ENCODE results near the gene CYB561D1.

The CYB561D1 gene

DNA sequence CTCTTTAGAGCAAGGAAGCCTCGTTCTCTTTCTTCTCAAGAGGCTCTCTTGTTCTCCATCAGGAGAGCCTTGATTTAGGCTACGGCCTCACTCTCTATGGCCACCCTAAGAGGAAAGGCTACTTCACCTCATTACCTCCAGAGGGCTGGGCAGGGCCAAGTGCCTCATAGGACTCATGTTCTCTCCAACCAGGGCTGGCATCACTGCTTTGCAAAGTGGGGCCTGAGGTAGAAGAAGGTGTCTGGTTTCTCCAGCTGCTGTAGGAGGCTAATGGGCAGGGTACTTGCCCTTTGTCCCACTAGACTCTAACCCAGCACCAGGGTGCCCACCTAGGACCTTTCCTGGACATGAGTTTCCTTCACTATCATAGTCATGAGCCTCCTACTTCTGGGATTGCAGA is 12.2 kb upstream of the CYB561D1 start:
- DNase-seq (ENCODE audit: low read depth in 2 of 2), result no peak

DNA sequence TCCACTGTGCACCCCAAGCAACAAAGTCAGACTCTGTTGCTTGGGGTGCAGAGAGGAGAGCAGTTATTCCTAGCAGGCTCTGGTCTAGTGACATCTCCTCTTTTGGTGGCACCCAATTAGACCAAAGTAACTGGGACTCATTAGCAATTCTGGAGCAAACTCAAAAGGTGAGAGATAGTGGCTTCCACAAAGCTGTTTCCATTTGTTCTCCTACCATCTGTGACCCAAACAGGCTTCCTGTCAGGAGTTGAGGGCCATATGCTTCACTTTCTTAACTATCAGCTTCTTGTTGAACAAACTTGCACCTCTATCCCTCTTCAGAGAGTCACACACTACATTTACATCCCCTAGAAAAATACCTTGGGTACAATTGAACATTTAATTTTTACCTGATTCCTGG is 11.7 kb upstream of the CYB561D1 start:
- no peak for DNase-seq (ENCODE audit: low read depth in 2 of 2)

DNA sequence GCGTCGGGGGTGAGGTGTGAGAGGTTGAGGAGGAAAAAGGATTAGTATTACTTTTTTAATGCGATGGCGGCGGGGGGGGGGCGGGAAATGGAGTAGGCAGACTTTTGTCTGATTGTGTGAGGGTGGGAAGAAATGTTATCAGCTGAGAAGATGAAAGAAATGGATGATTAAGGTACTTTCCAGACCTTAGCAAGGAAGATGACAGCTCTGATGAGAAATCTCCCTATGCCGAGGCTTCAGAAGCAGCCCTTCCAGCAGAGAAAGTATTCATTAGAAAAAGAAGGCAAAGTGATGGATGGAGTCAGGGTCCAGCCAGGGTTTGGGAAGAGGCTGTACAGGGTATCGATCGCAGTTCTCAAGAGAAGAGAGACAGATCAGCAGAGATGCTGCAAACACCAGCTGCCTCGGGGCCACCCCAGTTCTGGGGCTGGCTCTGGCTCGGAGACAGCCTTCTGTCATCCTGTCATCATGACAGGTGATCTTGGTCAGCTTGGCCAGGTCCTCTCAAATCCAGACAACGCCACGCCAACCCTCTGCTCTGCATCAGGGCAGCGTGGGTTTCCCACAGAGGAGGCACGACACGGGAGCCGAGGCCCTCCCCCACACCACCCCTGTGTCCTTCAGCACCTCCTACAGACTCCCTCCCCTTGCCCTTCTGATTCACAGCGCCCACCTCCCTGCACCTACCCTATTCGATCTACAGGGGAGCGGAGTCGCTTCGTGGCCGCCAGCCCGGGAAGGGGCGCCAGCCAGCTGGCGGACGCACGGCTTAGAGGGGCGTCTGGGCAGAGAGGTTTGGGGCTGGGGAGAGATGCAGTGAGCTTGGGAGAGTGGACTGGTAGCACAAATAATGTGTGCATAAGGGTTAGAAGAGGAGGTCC is 10.9 kb upstream of the CYB561D1 start:
- peak in 1 of 2 donors; percentile 25 for DNase-seq (ENCODE audit: low read depth in 2 of 2)

DNA sequence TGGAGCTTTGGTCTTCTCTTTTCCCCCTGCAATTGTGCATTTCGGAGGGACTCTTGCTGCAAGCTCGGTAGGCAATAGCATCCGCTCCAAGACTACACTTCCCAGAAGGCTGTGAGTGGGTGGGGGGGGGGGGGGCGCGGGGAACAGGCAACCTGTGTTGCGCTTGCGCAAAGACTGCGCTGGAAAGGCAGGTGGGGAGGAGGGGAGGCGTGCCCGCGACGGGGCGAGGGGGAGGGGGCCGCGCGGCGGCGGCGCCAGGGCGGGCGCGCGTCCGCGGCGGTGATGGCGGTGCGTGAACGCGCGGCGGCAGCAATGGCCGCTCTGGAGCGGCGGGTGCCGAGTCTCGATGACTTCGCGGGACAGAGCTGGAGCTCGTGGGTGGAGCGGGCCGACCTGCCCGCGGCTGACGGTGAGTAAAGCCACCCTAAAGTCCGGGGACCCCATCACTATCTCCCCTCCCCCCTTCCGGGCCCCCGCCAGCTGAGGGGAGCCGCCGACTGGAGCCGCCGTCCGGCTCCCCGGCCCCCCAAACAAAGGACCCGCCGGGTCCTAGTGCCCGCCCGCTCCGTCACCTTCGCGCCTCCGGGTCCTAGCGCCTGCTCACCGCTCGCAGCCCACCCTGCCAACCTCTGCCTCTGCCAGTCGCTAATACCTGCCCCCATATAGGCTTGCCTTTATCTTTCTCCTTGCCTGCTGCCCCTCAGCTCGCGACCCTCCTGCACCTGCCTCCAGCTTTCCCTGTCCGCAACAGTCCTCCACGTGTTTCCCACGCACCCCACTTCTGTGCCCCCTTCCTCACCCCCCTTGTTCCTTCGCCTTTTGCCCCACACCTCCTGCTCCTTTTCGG is 10.0 kb upstream of the CYB561D1 start, which contains the start of gene ATXN7L2:
TSS of gene ATXN7L2 (plus strand) at position 234 of the 847 bp plus-strand sequence. CDS start at position 283, 49 bp downstream.
- peak; percentile 78 to 83 for DNase-seq (ENCODE audit: low read depth in 2 of 2)

DNA sequence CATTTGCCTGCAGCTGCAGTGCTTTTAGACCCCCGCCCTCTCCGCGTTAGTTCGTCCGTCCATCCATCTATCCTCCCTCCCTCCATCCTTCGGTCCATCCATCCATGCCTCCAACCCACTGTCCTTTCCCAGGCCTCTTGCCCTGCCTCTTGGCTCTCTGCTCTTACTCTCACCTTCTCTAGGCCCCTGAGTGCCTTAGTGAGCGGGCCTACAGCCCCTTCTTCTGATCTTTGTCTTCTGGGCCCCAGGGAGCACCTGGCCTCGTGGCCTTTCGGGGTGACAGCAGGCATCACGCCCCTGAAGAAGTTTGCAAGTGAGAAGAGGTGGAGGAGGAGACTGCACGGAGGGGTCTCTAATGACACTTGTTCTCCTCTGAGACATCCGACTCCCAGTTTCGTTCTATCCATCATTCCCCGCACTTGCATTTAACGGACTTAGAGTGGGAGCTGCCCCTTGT is 9.3 kb upstream of the CYB561D1 start:
- DNase-seq (ENCODE audit: low read depth in 2 of 2), result no peak

DNA sequence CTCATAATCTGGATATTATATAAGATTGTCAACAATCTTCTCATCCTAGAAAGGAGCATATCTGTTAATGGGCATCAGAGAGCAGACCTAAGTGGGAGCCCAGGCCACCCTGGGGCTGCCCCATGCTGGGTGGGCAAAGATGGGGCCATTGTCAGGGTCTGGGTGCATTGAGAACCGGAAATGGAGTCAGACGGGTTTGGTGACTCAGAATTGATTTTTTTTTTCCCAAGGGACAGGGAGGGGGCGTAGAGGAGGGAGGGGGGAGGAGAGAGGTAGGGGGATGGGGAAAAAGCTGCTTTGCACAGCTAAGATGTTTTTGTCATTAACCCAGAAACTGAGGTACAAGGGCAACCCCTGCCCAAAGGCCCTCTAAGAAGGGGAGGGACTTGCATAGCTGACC is 8.9 kb upstream of the CYB561D1 start:
- DNase-seq (ENCODE audit: low read depth in 2 of 2), result no peak

DNA sequence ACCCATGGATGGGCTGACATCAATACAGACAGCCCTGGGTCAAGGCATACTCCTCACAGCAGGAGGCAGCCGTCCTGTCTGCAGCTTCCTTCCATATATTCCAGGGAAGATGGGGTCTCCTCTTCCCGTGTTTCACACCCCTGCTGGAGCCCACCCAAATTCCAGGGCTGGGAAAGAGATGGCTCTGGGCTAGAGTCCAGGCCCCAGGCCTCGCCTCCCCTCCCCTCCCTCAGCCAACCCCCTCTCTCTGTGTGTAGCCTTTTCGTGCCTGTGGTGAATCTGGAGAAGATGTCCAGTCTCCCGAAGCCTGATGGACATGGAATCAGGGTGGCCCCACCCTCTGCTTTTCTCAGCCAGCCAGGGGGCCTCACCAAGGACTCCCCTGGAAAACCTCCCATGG is 6.6 kb upstream of the CYB561D1 start:
- DNase-seq (ENCODE audit: low read depth in 2 of 2), result no peak

DNA sequence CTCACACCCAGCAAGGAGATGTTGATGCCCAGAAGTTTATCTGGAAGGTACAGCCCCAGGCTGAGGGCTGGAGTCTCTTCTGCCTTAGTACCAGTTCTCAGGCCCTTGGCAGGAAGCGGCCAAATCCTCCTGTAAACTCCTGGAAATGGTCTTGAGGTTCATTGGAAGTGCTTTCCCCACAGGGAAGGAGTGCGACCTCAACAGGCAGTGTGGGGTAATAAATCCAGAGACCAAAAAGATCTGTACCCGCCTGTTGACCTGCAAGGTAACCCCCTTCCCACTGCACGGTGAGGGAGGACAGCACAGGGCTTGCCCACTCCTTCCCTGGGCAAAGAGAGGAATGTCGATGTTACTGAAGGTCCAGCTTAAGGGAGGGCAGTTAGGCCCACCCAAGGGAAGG is 5.7 kb upstream of the CYB561D1 start:
- no peak for DNase-seq (ENCODE audit: low read depth in 2 of 2)

DNA sequence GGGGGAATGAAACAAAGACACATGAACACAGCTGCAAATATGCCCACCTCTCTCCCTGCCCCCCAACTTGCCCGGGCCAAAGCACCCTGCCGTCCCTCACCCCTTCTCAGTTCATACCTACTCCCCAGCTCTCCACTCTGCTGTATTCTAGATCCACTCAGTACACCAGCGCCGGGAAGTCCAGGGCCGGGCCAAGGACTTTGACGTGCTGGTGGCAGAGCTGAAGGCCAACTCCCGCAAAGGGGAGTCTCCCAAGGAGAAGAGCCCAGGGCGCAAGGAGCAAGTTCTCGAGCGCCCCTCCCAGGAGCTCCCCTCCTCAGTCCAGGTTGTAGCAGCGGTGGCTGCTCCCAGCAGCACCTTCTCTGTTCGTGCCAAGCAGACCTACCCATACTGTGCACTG is 5.2 kb upstream of the CYB561D1 start:
- no peak for DNase-seq (ENCODE audit: low read depth in 2 of 2)

DNA sequence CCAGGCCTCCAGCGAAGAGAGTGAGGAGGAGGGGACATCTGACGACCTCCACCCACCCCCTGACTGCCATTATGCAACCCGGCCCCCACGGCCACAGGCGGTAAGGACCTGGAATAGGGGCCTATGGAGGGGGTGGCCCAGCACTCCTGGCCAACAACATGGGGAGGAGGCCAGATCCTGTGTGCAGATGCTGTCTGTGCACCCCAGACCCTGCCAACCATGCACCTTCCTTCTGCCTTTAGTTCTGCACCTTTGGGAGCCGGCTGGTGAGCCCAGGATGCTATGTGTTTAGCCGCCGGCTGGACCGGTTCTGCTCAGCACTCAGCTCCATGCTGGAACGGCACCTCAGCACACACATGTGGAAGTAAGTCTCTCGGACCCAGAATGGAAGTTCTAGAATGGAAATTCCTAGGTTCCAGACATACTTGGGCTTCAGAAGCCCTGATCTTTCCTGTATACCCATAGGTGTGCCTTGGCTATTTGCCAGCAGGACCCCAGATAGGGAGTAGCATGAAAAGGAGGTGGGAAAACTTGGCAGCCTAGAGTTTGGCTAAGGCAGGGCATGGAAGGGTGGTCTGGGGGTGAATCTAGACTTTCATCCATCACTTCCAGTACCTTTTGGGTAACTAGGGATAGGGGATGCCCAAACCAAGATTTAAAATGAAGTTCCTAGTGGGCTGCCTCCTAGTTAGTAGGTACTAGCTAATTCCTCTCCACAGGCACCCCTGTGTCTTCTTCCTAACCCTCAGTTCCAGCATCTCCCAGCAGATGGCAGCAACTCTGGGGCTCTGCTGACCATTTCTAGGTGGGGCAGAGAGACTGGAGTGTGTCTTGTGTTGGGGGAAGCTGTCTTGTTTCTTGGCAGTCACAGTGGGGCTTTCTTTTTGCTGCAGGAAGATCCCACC is 3.6 kb upstream of the CYB561D1 start:
- DNase-seq (ENCODE audit: low read depth in 2 of 2), result peak; percentile 47 to 61

DNA sequence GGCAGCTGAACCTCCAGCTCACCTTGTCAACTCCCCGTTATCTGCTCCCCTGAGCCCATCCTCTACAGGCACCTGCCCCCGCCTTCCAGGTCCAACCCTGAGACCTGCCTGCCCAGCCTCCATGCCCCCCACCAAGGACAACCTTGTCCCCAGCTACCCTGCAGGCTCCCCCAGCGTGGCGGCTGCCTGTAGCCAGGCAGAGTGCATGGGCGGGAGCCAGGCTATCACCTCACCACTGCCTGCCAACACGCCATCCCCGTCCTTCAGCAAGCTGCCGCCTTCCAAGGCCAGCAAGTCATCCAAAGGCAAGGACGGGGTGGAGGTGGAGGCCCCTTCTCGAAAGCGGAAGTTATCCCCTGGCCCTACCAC is 3.0 kb upstream of the CYB561D1 start:
- no peak for DNase-seq (ENCODE audit: low read depth in 2 of 2)

DNA sequence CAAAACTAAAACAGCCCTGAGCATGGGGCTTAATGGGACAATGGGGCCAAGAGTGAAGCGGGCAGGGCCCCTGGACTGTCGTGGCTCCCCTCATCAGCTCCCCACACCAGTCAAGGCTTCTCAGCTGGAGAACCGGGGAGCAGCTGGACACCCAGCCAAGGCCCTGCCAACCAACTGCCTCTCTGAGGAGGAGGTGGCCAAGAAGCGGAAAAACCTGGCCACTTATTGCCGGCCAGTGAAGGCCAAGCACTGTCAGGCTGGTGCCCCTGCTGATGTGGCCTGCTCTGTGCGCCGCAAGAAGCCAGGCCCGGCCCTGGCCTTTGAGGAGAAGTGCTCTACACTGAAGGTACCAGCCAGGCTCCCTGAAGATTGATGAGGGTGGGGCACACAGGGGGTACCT is 2.5 kb upstream of the CYB561D1 start:
- DNase-seq (ENCODE audit: low read depth in 2 of 2), result no peak

DNA sequence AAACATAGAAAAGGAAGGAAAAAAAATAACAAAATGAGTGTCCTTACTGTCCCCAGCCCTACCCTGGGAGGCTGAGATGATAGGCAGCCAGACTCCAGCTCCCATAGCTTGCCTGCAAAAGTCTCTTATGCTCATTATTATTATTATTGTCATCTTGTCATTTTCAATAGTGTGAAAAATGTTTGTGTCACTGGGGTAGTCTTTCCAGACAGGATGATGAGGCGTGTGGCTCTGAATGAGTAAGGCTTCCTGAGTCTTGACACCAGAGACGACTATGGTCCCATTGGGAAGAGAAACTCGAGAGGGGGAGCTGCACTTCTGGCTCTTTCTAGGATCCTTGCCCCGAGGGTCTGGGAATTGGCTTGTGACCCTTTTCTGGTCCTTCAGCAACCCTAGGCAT is 1.1 kb upstream of the CYB561D1 start:
- no peak for DNase-seq (ENCODE audit: low read depth in 2 of 2)

DNA sequence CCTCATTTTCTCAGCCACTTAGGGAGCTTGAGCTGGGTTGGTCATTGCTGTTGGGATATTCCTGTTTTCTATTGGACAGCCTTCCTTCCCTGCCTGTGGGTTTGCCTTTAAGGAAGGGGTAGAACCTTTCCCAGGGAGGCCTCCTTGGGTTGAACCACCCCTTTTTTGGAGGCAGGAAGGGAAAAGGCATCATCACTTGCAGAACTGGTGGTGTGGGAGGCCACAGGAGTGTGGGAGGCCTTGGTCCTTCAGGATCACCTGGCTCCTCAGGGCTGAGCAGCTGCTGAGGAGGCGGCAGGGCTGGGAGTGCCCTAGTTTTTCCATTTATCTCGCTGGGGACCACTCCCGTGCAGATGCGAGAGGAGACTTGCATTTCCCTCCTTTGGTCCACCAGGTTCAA is 667 bp upstream of the CYB561D1 start:
- DNase-seq (ENCODE audit: low read depth in 2 of 2), result no peak

DNA sequence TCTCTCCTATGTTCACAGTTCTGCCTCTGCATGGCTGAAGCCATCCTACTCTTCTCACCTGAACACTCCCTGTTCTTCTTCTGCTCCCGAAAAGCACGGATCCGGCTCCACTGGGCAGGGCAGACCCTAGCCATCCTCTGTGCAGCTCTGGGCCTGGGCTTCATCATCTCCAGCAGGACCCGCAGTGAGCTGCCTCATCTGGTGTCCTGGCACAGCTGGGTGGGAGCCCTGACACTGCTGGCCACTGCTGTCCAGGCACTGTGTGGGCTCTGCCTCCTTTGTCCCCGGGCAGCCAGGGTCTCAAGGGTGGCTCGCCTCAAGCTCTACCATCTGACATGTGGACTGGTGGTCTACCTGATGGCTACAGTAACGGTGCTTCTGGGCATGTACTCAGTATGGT is 1.8 kb downstream of the CYB561D1 start:
- no peak for DNase-seq (ENCODE audit: low read depth in 2 of 2)

DNA sequence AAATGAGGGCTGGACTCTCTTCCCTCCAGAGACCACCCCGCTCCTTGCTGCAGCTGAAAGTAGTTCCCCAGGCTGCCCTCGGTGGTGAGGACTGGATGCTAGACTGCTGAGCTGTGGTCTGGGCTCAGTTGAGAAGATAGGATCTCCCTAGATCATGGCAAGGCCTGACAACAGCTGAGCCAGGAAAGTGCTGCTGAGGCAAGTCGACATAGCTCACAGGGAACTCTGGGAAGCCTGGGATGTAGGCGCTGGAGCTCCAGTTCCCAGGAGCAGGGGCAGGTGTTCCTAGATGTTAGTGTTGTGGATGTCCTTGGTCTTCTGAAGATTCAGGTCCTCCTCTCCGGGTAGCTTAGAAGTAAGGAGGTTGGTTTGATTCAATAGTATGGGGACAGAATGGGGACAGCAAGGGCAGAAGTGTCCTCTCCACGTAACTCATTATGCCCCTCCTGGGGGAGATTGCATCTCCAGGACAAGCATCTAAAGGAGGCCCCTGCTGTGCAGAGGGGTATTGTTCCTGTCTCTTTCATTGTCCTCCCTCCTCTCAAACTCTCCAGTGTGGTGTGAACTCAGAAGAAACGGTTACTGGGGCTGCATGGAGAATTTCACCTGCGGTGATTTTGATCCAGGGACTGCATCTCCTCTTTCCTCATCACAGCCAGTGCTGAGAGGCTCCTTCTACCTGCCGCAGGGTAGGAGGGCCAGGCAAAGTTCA is 3.7 kb downstream of the CYB561D1 start:
- no peak for DNase-seq (ENCODE audit: low read depth in 2 of 2)

DNA sequence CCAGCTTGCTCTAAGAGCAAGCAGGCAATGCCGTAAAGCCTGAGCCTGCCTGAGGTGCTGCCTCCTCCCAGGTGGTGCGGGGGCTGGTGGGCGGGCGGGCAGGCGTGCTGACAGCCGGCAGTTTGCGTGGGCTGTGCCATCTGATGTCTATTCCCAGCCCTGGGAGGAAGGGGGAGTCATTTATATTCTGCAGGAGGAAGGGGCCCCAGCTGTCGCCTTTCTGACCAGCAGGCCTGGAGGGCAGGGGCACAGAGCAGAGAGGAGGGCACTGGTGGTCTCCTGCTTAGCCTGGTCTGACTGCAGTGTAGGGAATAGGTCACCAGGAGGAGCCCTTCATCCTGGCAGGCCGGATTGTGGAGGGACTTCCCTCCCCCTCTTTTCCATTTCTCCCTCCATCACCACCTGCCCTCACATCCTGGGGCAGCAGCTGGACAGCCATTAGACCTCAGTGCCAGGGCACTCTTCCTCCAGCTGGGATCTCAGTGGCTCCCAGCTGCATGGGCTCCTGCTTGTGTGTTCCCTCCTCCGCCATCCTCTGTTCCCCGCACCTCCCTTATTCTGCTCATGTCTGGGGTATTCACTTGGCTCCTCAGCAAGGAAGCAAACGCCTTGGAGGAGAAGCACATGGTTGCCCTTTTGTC is 4.4 kb downstream of the CYB561D1 start:
- DNase-seq (ENCODE audit: low read depth in 2 of 2), result no peak

DNA sequence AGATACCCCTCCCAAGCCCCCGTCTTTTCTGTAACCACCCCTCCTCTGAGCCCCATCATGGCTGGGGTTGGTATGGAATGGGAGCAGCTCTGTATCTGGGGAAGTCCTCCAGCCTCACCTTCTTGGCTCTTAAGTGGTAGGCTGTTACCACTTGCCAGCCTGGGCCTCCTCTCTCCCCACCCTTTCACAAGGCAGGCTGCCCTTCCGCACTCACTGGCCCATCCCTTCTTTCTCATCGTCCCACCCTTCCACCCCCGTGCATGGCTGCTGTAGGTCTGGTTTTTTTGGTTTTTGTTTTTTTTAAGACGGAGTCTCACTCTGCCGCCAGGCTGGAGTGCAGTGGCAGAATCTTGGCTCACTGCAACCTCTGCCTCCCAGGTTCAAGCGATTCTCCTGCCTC is 5.2 kb downstream of the CYB561D1 start:
- DNase-seq (ENCODE audit: low read depth in 2 of 2), result no peak

DNA sequence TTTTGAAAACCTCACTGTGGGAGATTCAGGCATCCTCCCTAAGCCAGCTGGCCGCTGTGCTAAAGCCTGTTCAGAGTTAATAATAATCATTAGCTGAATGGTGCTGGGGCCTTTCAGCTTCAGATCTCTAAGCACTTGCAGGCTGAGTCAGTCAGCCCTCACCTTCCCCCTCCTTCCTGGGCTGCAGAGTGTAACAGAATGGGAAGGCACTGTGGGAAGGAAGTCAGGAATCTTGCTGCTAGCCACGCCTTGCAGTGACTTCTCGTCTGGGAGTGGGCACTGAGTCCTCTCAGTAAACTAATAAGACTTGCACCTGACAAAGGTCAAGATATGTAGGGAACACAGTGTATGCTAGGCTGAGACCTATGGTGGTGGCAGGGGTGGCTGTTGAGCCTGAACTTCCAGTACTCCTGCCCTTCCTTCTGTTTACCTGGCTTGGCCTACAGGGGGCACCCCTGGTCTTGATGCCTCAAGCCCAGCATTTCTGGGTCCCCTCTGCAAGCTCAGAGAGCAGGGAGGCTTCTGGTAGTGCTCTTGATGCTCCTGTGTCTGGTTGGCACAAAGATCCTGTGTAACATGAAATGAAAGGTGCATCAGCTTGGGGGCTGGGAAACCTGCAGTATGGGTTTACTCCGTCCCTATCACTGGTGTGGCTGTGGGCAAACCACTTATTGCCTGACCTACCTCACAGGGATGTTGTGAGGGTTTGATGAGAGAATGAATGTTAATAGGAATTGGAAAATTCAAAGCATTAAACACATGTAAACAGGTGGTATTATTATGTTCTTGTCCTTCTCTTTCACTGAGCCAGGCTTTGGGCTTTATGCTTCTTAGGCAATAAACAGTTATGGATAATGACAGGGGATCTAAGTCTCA is 6.0 kb downstream of the CYB561D1 start:
- DNase-seq (ENCODE audit: low read depth in 2 of 2), result no peak

DNA sequence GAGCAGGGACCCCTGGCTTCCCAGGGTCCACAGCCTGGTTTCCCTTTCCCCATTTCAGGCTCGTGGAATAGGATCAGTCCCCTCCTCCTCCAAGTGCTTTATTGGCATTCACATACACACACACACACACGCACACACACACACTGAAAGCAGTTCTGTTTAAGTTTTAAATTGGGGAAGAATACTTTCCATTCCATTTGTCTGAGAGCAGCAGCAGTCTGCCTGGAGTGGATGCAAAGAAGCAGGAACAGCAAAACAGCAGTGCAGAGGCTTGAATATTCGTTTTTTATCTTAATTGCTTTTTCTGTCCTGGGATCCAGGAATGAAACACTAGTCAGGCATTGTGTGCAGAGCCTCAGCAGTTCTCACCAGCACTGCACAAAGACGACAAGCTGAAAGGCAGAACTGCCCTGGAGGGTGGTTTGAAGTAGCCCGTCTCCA is 7.1 kb downstream of the CYB561D1 start:
- DNase-seq (ENCODE audit: low read depth in 2 of 2), result no peak
